Measurements from ENCODE around the gene UHRF1. TPM values are rescaled to one million over a fixed set of nuclear protein-coding genes. Genes with fewer than 3 reads are reported as not detected.

UHRF1 gene
- total and polyA plus RNA-seq, 2 of the 13 experiments (the other 11 are each of a cell fraction or from before 2014, with no cell fraction given), result 6.8 to 78.4 TPM

- 0 out of 2 replicates have a peak, but pooled peaks have one; percentile 17 for TF ChIP-seq ZNF609 (CRISPR knock-in tag; IDR thresholded peaks at IDR 0.05; ENCODE audit: borderline replicate concordance)
- no peak for TF ChIP-seq ZNF564 (CRISPR knock-in tag; IDR thresholded peaks at IDR 0.05)
- TF ChIP-seq ZNF33A (CRISPR knock-in tag; IDR thresholded peaks at IDR 0.05; ENCODE audit: borderline replicate concordance), result 0 out of 2 replicates have a peak, but pooled peaks have one; percentile 41
- no peak for TF ChIP-seq TEAD2 (CRISPR knock-in tag; IDR thresholded peaks at IDR 0.05)
- no peak for TF ChIP-seq EZH2 (conservative IDR thresholded peaks at IDR 0.05; ENCODE audit: low read depth, low read length)
- TF ChIP-seq ZNF816 (CRISPR knock-in tag; IDR thresholded peaks at IDR 0.05; ENCODE audit: borderline replicate concordance), result peak; percentile 65; the same call in 1 of the 2 replicates
- TF ChIP-seq SRSF1 (optimal IDR thresholded peaks at IDR 0.05; ENCODE audit: low read depth, low read length), result no peak
- no peak for TF ChIP-seq STAT6 (CRISPR knock-in tag; IDR thresholded peaks at IDR 0.05; ENCODE audit: borderline replicate concordance)
- peak in 1 of 2 experiments; percentile 30; a peak in 1 of 4 replicates for TF ChIP-seq HMGXB4 (CRISPR knock-in tag; IDR thresholded peaks at IDR 0.05; ENCODE audit: borderline replicate concordance in 1 of 2, low read depth in 1 of 2)
- no peak for TF ChIP-seq PBX2 (CRISPR knock-in tag; IDR thresholded peaks at IDR 0.05)
- no peak for TF ChIP-seq ZNF772 (CRISPR knock-in tag; IDR thresholded peaks at IDR 0.05)
- TF ChIP-seq ATF2 (CRISPR knock-in tag; IDR thresholded peaks at IDR 0.05), result no peak
- TF ChIP-seq ETV5 (CRISPR knock-in tag; IDR thresholded peaks at IDR 0.05; ENCODE audit: borderline replicate concordance), result 0 out of 2 replicates have a peak, but pooled peaks have one; percentile 1
These were observed 58.6 kb downstream of the UHRF1 start (continued) for GRCh38 chr19:4967738-4968461.
